PC-9 (cell line): ENCODE results near the gene FBH1. TPM values are rescaled to one million over a fixed set of nuclear protein-coding genes. Genes with fewer than 3 reads are reported as not detected.

Source experiments
- BruUV-seq: library from RNA; stranded (reverse); fragments of 400-500 nt; replicated peaks from 2 replicates; lab custom pipeline; 2021; lab: Mats Ljungman, UMichigan
- CTCF ChIA-PET: fragments of 300-600 bp; sonication (Branson Sonifier 250); formaldehyde crosslinking; loops from one replicate; lab custom pipeline; 2022; ENCODE audit warnings: antibody characterized with exemption; lab: Charles Lee
- POLR2A ChIA-PET: fragments of 300-600 bp; sonication (Branson Sonifier 250); formaldehyde crosslinking; loops from one replicate; lab custom pipeline; 2022; ENCODE audit warnings: antibody characterized with exemption; ENCODE audit not compliant: unreplicated experiment; lab: Charles Lee
- DNase-seq, 2 experiments: peaks; one replicate each; pipeline versions ENCODE4 v3.0.0 to v3.0.0-alpha.2; 2015 to 2022; ENCODE audit warnings: mixed read lengths in 1 of 2
- H2AFZ ChIP-seq: fragments of 200-600 bp; sonication (generic); 2 replicates; pipeline ENCODE4 v1.8.1; 2017; ENCODE audit warnings: antibody characterized with exemption
- H3F3A ChIP-seq: fragments of 200-600 bp; sonication (generic); 2 replicates; pipeline ENCODE4 v1.8.1; 2017; ENCODE audit warnings: antibody characterized with exemption, mild to moderate bottlenecking, low read depth; ENCODE audit not compliant: insufficient read depth
- H3K27ac ChIP-seq: fragments of 200-600 bp; sonication (generic); 2 replicates; pipeline ENCODE4 v1.6.1; 2016; ENCODE audit warnings: mixed run types
- H3K27me3 ChIP-seq: fragments of 200-600 bp; sonication (generic); 2 replicates; pipeline ENCODE4 v1.6.1; 2016; ENCODE audit warnings: low read depth, mixed run types; ENCODE audit not compliant: insufficient read depth
- H3K36me3 ChIP-seq: fragments of 200-600 bp; sonication (generic); 2 replicates; pipeline ENCODE4 v1.6.1; 2016; ENCODE audit warnings: low read depth, mixed run types
- H3K4me1 ChIP-seq: fragments of 200-600 bp; sonication (generic); replicated peaks from 2 replicates; pipeline ENCODE4 v1.6.1; 2016; ENCODE audit warnings: mixed run types; ENCODE audit not compliant: insufficient read depth
- H3K4me2 ChIP-seq: fragments of 200-600 bp; sonication (generic); 2 replicates; pipeline ENCODE4 v1.6.1; 2017; ENCODE audit warnings: mixed run types
- H3K4me3 ChIP-seq: fragments of 200-600 bp; sonication (generic); 2 replicates; pipeline ENCODE4 v1.6.1; 2016; ENCODE audit warnings: mixed run types
- H3K79me2 ChIP-seq: fragments of 200-600 bp; sonication (generic); 2 replicates; pipeline ENCODE4 v1.6.1; 2017; ENCODE audit warnings: low read depth, mixed run types
- H3K9me2 ChIP-seq: fragments of 200-600 bp; sonication (generic); 2 replicates; pipeline ENCODE4 v1.8.1; 2017; ENCODE audit warnings: mild to moderate bottlenecking; ENCODE audit not compliant: insufficient read depth
- H3K9me3 ChIP-seq: fragments of 200-600 bp; sonication (generic); 2 replicates; pipeline ENCODE4 v1.8.1; 2016; ENCODE audit warnings: low read depth; ENCODE audit not compliant: insufficient read depth
- H4K20me1 ChIP-seq: fragments of 200-600 bp; sonication (generic); 2 replicates; pipeline ENCODE4 v1.8.1; 2017; ENCODE audit not compliant: insufficient read depth
- EZH2 ChIP-seq: fragments of 200-600 bp; sonication (generic); IDR thresholded peaks from 2 replicates; pipeline ENCODE4 v1.8.0; 2017; ENCODE audit warnings: antibody characterized with exemption, low read depth
- intact Hi-C: fragments of 100-400 bp; cut with micrococcal nuclease; formaldehyde crosslinking; loops from one replicate; pipeline ENCODE4 v1.10.0; 2022; ENCODE audit not compliant: unreplicated experiment
- total RNA-seq: library from RNA; stranded (reverse); gene quantifications from 2 replicates; pipeline ENCODE4 v1.2.3, GENCODE V29; 2021
- TF ChIP-seq, protein P1 (sequence below): fragments of 200-600 bp; sonication (generic); conservative IDR thresholded peaks from 2 replicates; pipeline ENCODE4 v1.6.1; 2017; ENCODE audit warnings: mixed run types, antibody characterized with exemption, mild to moderate bottlenecking, moderate library complexity

Gene FBH1
- total RNA-seq, 1 experiment from 2014 or later, result 68.0 TPM

DNA sequence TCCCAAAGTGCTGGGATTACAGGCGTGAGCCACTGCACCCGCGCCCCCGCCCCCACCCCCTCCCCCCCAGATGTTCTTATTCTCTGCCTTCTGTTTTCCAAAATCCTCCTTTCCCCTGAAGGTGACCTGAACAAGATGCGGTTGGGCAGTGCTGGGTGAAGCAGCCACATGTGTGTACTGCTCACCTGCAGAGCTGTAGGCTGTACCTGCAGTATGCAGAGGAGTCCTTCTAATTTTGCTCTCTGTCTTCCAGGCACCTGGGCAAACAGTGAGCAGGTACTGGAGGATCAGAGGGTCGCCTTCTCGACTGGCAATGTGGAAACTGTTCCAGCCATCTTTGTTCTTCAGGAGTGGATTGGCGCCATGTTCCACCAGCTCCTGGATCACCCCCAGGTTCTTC lies 2.4 kb upstream of the FBH1 start:
- CTCF ChIA-PET, result interaction anchor here (0.7 kb wide), 1 partner anchor 86 kb away, joined by 3 read pairs; no protein-coding TSS in a partner anchor
- Histone ChIP-seq H2AFZ (no peak overlapping the region), H3K9me3 (no peaks in the 10 kb centered on the region), H3K27ac (no peak overlapping the region), H3K4me3 (no peak overlapping the region), H3F3A (no peaks in the 10 kb centered on the region; the same call in 1 of the 2 replicates), H3K36me3 (no peaks in the 10 kb centered on the region), H3K79me2 (peaks cover 35% of the 10 kb centered on the region), H3K4me1 (peaks cover 16% of the 10 kb centered on the region), H4K20me1 (no peaks in the 10 kb centered on the region), H3K27me3 (no peaks in the 10 kb centered on the region), H3K9me2 (no peaks in the 10 kb centered on the region), H3K4me2 (peak overlapping the region; percentile 98; the same call in 1 of the 2 replicates)
- no TSS peak for BruUV-seq
- no peak for DNase-seq
- intact Hi-C loops, result loop anchor here (5.0 kb wide), 1 partner anchor 75 kb away; the partner anchor contains the start of gene GDI2
- TF ChIP-seq, protein P1, sequence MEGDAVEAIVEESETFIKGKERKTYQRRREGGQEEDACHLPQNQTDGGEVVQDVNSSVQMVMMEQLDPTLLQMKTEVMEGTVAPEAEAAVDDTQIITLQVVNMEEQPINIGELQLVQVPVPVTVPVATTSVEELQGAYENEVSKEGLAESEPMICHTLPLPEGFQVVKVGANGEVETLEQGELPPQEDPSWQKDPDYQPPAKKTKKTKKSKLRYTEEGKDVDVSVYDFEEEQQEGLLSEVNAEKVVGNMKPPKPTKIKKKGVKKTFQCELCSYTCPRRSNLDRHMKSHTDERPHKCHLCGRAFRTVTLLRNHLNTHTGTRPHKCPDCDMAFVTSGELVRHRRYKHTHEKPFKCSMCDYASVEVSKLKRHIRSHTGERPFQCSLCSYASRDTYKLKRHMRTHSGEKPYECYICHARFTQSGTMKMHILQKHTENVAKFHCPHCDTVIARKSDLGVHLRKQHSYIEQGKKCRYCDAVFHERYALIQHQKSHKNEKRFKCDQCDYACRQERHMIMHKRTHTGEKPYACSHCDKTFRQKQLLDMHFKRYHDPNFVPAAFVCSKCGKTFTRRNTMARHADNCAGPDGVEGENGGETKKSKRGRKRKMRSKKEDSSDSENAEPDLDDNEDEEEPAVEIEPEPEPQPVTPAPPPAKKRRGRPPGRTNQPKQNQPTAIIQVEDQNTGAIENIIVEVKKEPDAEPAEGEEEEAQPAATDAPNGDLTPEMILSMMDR, result no peak
- no peak for TF ChIP-seq EZH2
- POLR2A ChIA-PET, result interaction anchor here (0.6 kb wide), 1 partner anchor 96 kb away, joined by 3 read pairs; no protein-coding TSS in a partner anchor

DNA sequence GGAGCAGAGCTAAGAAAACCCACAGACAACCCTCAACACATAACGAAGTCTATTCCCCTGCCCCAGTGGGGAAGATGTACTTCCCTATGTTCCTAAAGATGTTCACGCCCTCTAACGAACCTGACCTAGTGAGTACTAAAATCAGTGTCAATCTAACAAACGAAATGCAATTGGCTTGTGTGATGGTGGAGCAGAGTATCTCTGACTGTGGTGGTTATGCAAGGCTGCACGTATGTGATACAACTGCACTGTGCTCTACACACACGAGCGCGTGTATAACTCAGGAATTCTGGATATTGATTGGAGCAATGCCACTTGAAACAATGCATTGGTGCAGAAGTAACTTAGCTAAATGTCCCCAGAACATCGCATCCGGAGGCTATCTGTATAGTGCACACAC lies 1.7 kb upstream of the FBH1 start:
- Histone ChIP-seq H2AFZ (peak overlapping the region; percentile 77), H3F3A (no peaks in the 10 kb centered on the region; the same call in 1 of the 2 replicates), H3K79me2 (peaks cover 42% of the 10 kb centered on the region), H3K36me3 (no peaks in the 10 kb centered on the region), H4K20me1 (no peaks in the 10 kb centered on the region), H3K9me3 (no peaks in the 10 kb centered on the region), H3K4me3 (peak overlapping the region; percentile 78), H3K4me1 (peaks cover 16% of the 10 kb centered on the region), H3K27ac (no peak overlapping the region), H3K9me2 (no peaks in the 10 kb centered on the region), H3K27me3 (no peaks in the 10 kb centered on the region), H3K4me2 (peak overlapping the region; percentile 98)
- no peak for TF ChIP-seq EZH2
- TF ChIP-seq, protein P1, result no peak
- POLR2A ChIA-PET, result no interaction called here
- BruUV-seq, result no TSS peak
- peak in 1 of 2 experiments; percentile 38 for DNase-seq
- intact Hi-C loops, result loop anchor here (5.0 kb wide), 1 partner anchor 76 kb away; the partner anchor contains the start of gene GDI2
- CTCF ChIA-PET, result interaction anchor here (0.7 kb wide), 1 partner anchor 86 kb away, joined by 3 read pairs; no protein-coding TSS in a partner anchor

DNA sequence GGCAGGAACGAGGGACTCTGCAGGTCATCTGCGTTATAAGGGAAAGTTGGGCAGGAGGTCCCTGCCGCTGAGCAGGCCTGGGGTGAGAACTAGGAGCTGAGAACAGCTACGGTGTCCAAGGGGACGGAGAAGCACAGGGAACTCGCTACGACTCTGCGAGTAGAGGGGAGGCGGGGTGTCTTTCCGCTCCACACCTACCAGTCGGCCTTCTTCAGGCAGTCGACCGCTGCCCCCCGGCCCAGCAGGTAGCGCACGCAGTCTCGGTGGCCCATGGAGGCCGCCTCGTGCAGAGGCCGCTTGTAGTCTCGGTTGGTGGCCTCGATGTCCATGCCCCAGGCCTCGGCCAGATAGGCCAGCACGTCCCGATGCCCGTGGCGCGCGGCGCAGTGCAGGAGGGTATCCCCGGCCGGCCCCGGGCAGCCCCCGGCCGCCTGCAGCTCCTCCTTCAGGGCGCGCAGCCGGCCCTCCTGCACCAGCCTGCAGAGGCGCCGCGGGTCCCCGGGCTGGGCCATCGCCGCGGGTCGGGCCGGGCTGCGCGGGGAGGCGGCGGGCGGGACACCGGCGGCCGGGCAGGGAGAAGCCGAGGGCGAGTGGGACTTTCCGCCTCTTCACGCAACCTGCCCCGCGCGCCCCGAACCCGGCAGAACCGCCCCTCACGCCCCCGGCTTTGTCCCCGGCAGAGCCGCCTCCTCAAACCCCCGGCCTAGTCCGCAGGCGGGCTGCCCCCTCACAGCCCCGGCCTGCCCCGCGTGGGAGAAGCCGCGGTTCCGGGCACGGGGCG lies 1.0 kb upstream of the FBH1 start:
- Histone ChIP-seq H3K27ac (no peak overlapping the region), H3K79me2 (peaks cover 44% of the 10 kb centered on the region), H3K4me3 (peak overlapping the region; percentile 78), H3K4me1 (peaks cover 16% of the 10 kb centered on the region), H3F3A (no peaks in the 10 kb centered on the region; the same call in 1 of the 2 replicates), H2AFZ (peak overlapping the region; percentile 77), H3K36me3 (no peaks in the 10 kb centered on the region), H3K9me2 (no peaks in the 10 kb centered on the region), H3K9me3 (no peaks in the 10 kb centered on the region), H4K20me1 (no peaks in the 10 kb centered on the region), H3K4me2 (peak overlapping the region; percentile 98), H3K27me3 (no peaks in the 10 kb centered on the region)
- no TSS peak for BruUV-seq
- intact Hi-C loops, result loop anchor here (5.0 kb wide), 1 partner anchor 77 kb away; the partner anchor contains the start of gene GDI2
- ChIA-PET POLR2A (interaction anchor here (1.2 kb wide), 1 partner anchor 443 kb away, joined by 7 read pairs; no protein-coding TSS in a partner anchor), CTCF (no interaction called here)
- TF ChIP-seq, protein P1, result no peak
- no peak for TF ChIP-seq EZH2
- peak in 1 of 2 experiments; percentile 48 for DNase-seq
